Measurements from ENCODE around the gene CNTNAP2. TPM values are rescaled to one million over a fixed set of nuclear protein-coding genes. Genes with fewer than 3 reads are reported as not detected.

The CNTNAP2 gene
- total RNA-seq, 2 experiments from 2014 or later = not detected

- H3K9me3 Mint-ChIP-seq = no peaks in the 10 kb centered on the region
- H3K36me3 Mint-ChIP-seq (ENCODE audit: low read depth) = no peaks in the 10 kb centered on the region
- DNase-seq = no peak
- H3K4me3 ChIP-seq (ENCODE audit: low read length) = no peak overlapping the region
- POLR2A ChIA-PET = no interaction called here
- H3K4me1 ChIP-seq (ENCODE audit: insufficient read depth, low read length) = no peaks in the 10 kb centered on the region
- CTCF ChIA-PET = no interaction called here
- TF ChIP-seq CTCF (IDR thresholded peaks at IDR 0.05) = no peak
- no peak overlapping the region for H3K27ac Mint-ChIP-seq
- no peaks in the 10 kb centered on the region for H3K4me1 Mint-ChIP-seq (ENCODE audit: low read depth)
- no peaks in the 10 kb centered on the region for H3K36me3 ChIP-seq (ENCODE audit: insufficient read depth, low read length)
- ATAC-seq (ENCODE audit: poor library complexity) = no peak
- H3K27ac ChIP-seq (ENCODE audit: low read depth in 1 of 2, low read length in 2 of 2) = no peak overlapping the region
- H3K9me3 ChIP-seq (ENCODE audit: control insufficient read depth in 1 of 2, insufficient read depth in 1 of 2, low read length in 2 of 2) = peaks cover 0 to 2% of the 10 kb centered on the region in 2 experiments
- intact Hi-C loops (cut with DNase I, micrococcal nuclease) = no loop called here
- no peaks in the 10 kb centered on the region for H3K27me3 Mint-ChIP-seq
- no peaks in the 10 kb centered on the region for H3K27me3 ChIP-seq (ENCODE audit: control insufficient read depth in 1 of 2, insufficient read depth in 2 of 2, low read length in 2 of 2)
- H3K4me3 Mint-ChIP-seq = no peak overlapping the region
Measured at GRCh38 chr7:146826329-146826728, 709.7 kb downstream of the CNTNAP2 start.

GRCh38 chr7:146830686-146831085 is 714.1 kb downstream of the CNTNAP2 start:
- H3K4me3 Mint-ChIP-seq = no peak overlapping the region
- no peaks in the 10 kb centered on the region for H3K36me3 Mint-ChIP-seq (ENCODE audit: low read depth)
- H3K4me1 ChIP-seq (ENCODE audit: insufficient read depth, low read length) = no peaks in the 10 kb centered on the region
- POLR2A ChIA-PET = no interaction called here
- no peak overlapping the region for H3K27ac Mint-ChIP-seq
- no peak overlapping the region for H3K4me3 ChIP-seq (ENCODE audit: low read length)
- intact Hi-C loops (cut with DNase I, micrococcal nuclease) = no loop called here
- H3K36me3 ChIP-seq (ENCODE audit: insufficient read depth, low read length) = no peaks in the 10 kb centered on the region
- TF ChIP-seq CTCF (IDR thresholded peaks at IDR 0.05) = no peak
- DNase-seq = no peak
- no peak overlapping the region for H3K27ac ChIP-seq (ENCODE audit: low read depth in 1 of 2, low read length in 2 of 2)
- H3K27me3 ChIP-seq (ENCODE audit: control insufficient read depth in 1 of 2, insufficient read depth in 2 of 2, low read length in 2 of 2) = no peaks in the 10 kb centered on the region
- ATAC-seq (ENCODE audit: poor library complexity) = no peak
- H3K4me1 Mint-ChIP-seq (ENCODE audit: low read depth) = no peaks in the 10 kb centered on the region
- peaks cover 0 to 7% of the 10 kb centered on the region in 2 experiments for H3K9me3 ChIP-seq (ENCODE audit: control insufficient read depth in 1 of 2, insufficient read depth in 1 of 2, low read length in 2 of 2)
- CTCF ChIA-PET = no interaction called here
- H3K27me3 Mint-ChIP-seq = no peaks in the 10 kb centered on the region
- H3K9me3 Mint-ChIP-seq = peaks cover 6% of the 10 kb centered on the region

- Histone ChIP-seq H3K4me1 (ENCODE audit: insufficient read depth, low read length) (no peaks in the 10 kb centered on the region), H3K36me3 (ENCODE audit: insufficient read depth, low read length) (no peaks in the 10 kb centered on the region), H3K27me3 (ENCODE audit: control insufficient read depth in 1 of 2, insufficient read depth in 2 of 2, low read length in 2 of 2) (no peaks in the 10 kb centered on the region), H3K4me3 (ENCODE audit: low read length) (no peak overlapping the region), H3K9me3 (ENCODE audit: control insufficient read depth in 1 of 2, insufficient read depth in 1 of 2, low read length in 2 of 2) (peaks cover 0 to 7% of the 10 kb centered on the region in 2 experiments), H3K27ac (ENCODE audit: low read depth in 1 of 2, low read length in 2 of 2) (no peak overlapping the region)
- H3K4me3 Mint-ChIP-seq = no peak overlapping the region
- DNase-seq (no peak), ATAC-seq (ENCODE audit: poor library complexity) (no peak)
- CTCF ChIA-PET = no interaction called here
- H3K36me3 Mint-ChIP-seq (ENCODE audit: low read depth) = no peaks in the 10 kb centered on the region
- intact Hi-C loops (cut with DNase I, micrococcal nuclease) = no loop called here
- no peaks in the 10 kb centered on the region for H3K4me1 Mint-ChIP-seq (ENCODE audit: low read depth)
- H3K27ac Mint-ChIP-seq = no peak overlapping the region
- POLR2A ChIA-PET = no interaction called here
- H3K27me3 Mint-ChIP-seq = no peaks in the 10 kb centered on the region
- no peak for TF ChIP-seq CTCF (IDR thresholded peaks at IDR 0.05)
- H3K9me3 Mint-ChIP-seq = peaks cover 7% of the 10 kb centered on the region
Measured at GRCh38 chr7:146831875-146832274, 715.3 kb downstream of the CNTNAP2 start.

Measured in CD4-positive, alpha-beta T cell (primary cell).